NCI-H2029 treated with DMSO at 0.1 percent for 48 hours (cell line): ENCODE measurements around the gene TRIM50.
A peak's percentile ranks its signal among the peaks of the same experiment; 100 is the strongest.
"Not testable (repeated sequence)": the region's sequence is repeated elsewhere in the genome, so short reads cannot be mapped to it uniquely, and the experiment has no call there.

Source experiments
- DNase-seq: peaks from one replicate; lab custom pipeline; 2025; lab: John Stamatoyannopoulos, UW

Gene TRIM50

GRCh38 chr7:73313521-73313906, 14.4 kb downstream of the TRIM50 start:
- DNase-seq = no peak

DNA sequence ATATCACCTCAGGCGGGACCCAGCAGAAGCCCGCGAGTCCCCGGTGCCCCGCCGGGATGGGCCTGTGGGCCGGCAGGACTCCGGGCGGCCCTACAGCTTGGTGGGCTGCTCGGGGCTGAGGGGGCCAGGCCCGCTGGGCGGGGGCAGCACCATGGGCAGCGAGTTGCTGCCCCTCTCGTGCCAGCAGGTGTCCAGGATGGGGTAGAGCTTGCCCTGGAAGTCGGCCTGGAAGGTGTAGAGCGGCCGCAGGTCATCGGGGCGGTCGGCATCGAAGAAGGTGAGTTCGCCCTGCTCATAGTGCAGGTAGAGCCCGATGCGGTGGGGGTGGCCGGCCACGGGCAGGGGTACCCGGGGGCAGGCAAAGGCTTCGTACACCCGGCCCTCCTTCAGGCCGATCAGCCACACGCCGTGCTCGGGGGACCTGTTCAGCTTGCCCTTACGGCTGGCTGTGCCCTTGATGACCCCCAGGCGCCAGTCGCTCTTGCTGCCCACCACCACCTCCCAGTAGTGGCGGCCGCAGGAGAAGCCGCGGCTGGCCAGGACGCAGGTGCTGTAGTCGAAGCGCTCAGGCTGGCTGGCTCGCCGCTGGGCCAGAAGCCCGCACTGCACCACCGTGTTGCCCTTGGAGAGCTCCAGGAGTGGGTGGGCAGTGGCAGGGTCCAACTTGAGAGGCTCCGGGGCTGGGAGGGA, 14.9 kb downstream of the TRIM50 start:
- DNase-seq = no peak

DNA sequence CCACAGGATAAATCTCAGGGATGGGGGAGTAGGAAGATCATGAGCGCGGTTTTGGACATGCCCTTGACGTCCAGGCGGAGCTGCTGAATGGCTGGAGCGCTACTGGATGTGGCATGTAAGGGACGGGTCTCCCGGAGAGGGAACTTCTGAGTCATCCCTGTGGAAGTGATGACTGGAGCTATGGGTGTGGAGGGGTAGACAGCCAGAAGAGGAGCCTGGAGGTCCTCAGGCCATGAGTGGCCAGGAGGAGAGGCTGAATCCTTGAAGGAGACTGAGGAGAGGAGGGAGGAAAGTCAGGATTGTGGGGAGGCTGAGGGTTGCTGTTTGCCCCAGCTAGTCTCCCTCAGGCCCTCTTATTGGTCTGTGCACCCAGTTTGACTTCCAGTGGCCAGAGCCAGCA, 16.5 kb downstream of the TRIM50 start:
- DNase-seq = not testable (repeated sequence)

DNA sequence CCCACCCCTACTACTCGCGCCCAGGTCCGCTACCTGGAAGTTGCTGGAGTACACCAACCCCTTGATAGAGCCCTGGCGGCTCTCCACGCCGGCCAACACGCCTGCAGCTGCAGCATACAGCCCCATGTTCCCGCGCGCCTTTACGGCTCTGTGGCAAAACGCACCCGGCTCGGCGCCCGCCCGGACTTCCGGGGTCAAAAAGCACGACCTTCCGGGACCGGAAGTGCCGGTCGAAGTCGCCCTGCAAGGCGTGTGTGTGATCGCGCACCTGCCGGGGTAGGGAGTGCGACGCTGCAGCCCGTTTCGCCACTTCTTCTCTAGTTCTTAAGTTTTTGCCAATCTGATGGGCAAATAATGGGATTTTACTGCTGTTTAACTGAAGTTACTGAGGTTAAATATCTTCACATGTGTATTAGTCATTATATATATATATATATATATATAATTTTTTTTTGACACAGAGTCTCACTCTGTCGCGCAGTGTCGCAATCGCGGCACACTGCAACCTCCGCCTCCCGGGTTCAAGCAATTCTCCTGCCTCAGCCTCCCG, 19.1 kb downstream of the TRIM50 start, which contains the start of gene NSUN5:
Gene NSUN5, minus strand, starts transcription at position 162 of the 550 bp plus-strand sequence. Its CDS starts 36 bp downstream, at position 126.
- peak; percentile 34 for DNase-seq

- no peak for DNase-seq
These were observed 19.7 kb downstream of the TRIM50 start for GRCh38 chr7:73308074-73308664.

GRCh38 chr7:73307436-73307835, 20.4 kb downstream of the TRIM50 start:
- DNase-seq = no peak

DNA sequence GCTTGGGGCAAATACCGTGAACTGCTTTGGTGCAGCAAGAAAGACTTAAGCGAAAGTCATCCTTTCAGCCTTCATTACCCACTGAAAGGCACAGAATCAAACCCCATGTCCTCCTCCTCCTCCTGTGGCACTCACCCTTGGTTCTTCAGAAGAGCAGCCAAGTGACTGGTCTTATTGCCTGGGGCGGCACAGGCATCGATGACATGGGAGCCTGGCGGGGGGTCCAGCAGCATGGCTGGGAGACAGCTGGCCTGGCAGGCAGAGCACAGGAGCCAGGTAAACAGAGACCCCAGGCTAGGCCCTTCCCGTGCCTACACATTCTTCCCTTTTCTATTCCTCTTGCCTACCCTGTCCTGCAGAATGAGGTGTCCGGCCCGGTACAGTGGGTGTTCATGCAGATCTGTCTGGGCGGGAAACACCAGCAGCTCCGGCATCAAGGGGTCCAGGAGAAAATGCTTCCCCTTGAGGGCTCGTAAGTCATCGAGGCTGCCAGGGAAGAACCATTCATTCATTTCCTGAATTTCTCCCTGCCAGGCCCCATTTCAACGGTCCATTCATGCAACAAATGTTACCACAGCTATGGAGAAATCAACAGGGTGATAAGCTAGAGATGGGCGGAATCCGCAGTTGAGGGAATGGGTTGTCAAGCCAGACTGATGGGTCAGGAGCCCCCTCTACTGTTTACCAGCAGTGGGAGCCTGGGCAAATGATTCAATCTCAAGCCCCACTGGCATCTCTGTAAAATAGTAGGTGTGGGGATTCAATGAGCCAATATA, 23.1 kb downstream of the TRIM50 start:
- DNase-seq = not testable (repeated sequence)

GRCh38 chr7:73304071-73304470, 23.8 kb downstream of the TRIM50 start:
- DNase-seq = no peak

- DNase-seq = no peak
These were observed 24.3 kb downstream of the TRIM50 start for GRCh38 chr7:73303546-73303945.

DNA sequence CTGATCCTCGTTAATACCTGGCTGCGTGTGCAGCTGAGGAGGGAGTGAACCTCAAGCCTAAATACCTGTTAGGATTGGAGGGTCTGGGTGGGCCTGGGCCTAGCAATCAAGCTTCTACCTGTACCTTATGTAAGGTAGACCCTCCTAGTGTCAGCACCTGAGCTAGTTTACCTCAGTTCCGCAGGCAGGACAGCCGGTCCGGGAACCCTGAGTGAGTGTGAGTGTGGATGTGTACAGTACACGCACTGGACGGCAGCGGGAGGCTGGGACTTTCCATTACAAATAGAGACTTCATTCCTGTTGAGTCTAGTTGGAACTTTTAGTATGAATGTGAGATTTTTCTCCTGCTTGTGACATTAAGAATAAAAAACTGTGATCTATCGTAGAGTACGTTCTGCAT, 25.0 kb downstream of the TRIM50 start:
- DNase-seq = not testable (repeated sequence)

GRCh38 chr7:73301108-73301507, 26.8 kb downstream of the TRIM50 start:
- DNase-seq = not testable (repeated sequence)

- not testable (repeated sequence) for DNase-seq
These were observed 28.1 kb downstream of the TRIM50 start for GRCh38 chr7:73299812-73300211.

DNA sequence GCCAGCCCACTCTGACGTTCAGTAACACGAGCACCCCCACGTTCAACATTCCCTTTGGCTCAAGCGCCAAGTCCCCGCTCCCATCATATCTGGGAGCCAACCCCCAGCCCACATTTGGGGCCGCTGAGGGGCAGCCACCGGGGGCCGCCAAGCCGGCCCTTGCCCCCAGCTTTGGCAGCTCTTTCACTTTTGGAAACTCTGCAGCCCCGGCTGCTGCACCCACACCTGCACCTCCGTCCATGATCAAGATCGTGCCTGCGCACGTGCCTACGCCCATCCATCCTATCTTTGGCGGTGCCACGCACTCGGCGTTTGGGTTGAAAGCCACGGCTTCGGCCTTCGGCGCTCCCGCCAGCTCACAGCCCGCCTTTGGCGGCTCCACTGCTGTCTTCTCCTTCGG, 30.2 kb downstream of the TRIM50 start:
- not testable (repeated sequence) for DNase-seq

GRCh38 chr7:73297235-73297634, 30.6 kb downstream of the TRIM50 start:
- DNase-seq = not testable (repeated sequence)

GRCh38 chr7:73277210-73277609, 50.7 kb downstream of the TRIM50 start:
- not testable (repeated sequence) for DNase-seq

DNA sequence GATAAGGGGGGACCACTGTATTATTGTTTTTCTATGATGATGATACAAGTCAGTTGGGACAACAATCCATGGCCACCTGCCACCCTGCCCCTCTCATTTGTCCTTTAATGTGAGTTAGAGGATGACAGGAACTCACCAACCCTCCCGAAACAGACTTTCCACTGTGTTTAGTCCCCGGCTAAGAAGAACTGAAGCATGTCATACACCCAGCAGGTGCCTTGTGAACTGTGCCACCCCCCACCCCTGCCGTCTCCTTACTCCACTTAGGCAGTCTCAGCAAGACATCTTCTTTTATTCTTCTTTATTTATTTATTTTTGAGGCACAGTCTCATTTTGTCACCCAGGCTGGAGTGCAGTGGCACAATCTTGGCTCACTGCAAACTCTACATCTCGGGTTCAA, 60.1 kb downstream of the TRIM50 start:
- DNase-seq = not testable (repeated sequence)

GRCh38 chr7:73266719-73267368, 61.0 kb downstream of the TRIM50 start:
- not testable (repeated sequence) for DNase-seq
